ENCODE results near the gene TYW1. TPM values are rescaled to one million over a fixed set of nuclear protein-coding genes. Genes with fewer than 3 reads are reported as not detected.

TYW1 gene
- total and polyA plus RNA-seq, 2 of the 8 experiments (the other 6 are each of a cell fraction or from before 2014, with no cell fraction given): 8.8 to 16.2 TPM

DNA sequence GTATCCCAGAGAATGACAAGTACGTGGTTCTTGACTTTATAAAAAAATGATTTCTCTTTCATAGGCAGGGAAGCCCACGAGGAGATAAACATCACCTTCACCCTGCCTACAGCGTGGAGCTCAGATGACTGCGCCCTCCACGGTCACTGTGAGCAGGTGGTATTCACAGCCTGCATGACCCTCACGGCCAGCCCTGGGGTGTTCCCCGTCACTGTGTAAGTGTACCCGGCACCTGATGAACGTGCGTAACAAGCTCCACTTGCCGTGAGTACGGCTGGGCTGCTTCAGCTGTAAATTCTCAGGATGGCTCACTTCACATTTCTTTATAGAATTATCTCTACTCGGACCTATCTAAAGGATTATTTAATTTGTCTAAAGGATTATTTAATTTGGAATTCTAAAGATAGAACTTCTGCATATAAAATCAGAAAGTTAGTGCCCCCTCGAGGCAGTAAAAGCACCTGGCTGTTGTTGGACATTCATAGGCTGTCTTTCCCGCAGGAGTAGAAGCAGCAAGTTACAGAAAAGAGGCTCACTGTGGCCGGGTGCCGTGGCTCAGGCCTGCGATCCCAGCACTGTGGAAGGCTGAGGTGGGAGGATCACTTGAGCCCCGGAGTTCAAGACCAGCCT lies 48.0 kb upstream of the TYW1 start (continued):
- TF ChIP-seq BCL11A (IDR thresholded peaks at IDR 0.05; ENCODE audit: low read depth in 2 of 2, low read length in 2 of 2) (no peak), TAF7 (optimal IDR thresholded peaks at IDR 0.05; ENCODE audit: borderline replicate concordance, low read depth, low read length) (no peak), GTF2F1 (IDR thresholded peaks at IDR 0.05; ENCODE audit: borderline replicate concordance, low read depth, low read length) (no peak), PHF8 (conservative IDR thresholded peaks at IDR 0.05; ENCODE audit: low read depth, low read length) (no peak)

Data from H1 (cell line).